Nephron progenitor cell (in vitro differentiated cells): ENCODE data around the gene CCDC187.

Experiments used
- DNase-seq: peaks from one replicate; pipeline ENCODE4 v3.0.0; 2021
- H3K27ac Mint-ChIP-seq: 2 replicates; pipeline ENCODE4 v1.8.0; 2021; ENCODE audit warnings: mild to moderate bottlenecking, moderate library complexity, mixed read lengths
- H3K27me3 Mint-ChIP-seq: 2 replicates; pipeline ENCODE4 v1.8.0; 2021; ENCODE audit warnings: mild to moderate bottlenecking, low read depth, mixed read lengths; ENCODE audit not compliant: poor library complexity
- H3K36me3 Mint-ChIP-seq: 2 replicates; pipeline ENCODE4 v1.8.0; 2021; ENCODE audit warnings: low read depth, mixed read lengths
- H3K4me1 Mint-ChIP-seq: 2 replicates; pipeline ENCODE4 v1.8.0; 2021; ENCODE audit warnings: mixed read lengths
- H3K4me3 Mint-ChIP-seq: 2 replicates; pipeline ENCODE4 v1.8.0; 2021; ENCODE audit warnings: mild to moderate bottlenecking, moderate library complexity, mixed read lengths
- H3K9me3 Mint-ChIP-seq: 2 replicates; pipeline ENCODE4 v1.8.0; 2021; ENCODE audit warnings: mild to moderate bottlenecking, moderate library complexity, mixed read lengths
- TF ChIP-seq, protein P1 (sequence below): fragments of 200-600 bp; sonication (generic); IDR thresholded peaks from 2 replicates; pipeline ENCODE4 v1.5.0; 2021; ENCODE audit warnings: antibody characterized with exemption

Gene CCDC187

DNA sequence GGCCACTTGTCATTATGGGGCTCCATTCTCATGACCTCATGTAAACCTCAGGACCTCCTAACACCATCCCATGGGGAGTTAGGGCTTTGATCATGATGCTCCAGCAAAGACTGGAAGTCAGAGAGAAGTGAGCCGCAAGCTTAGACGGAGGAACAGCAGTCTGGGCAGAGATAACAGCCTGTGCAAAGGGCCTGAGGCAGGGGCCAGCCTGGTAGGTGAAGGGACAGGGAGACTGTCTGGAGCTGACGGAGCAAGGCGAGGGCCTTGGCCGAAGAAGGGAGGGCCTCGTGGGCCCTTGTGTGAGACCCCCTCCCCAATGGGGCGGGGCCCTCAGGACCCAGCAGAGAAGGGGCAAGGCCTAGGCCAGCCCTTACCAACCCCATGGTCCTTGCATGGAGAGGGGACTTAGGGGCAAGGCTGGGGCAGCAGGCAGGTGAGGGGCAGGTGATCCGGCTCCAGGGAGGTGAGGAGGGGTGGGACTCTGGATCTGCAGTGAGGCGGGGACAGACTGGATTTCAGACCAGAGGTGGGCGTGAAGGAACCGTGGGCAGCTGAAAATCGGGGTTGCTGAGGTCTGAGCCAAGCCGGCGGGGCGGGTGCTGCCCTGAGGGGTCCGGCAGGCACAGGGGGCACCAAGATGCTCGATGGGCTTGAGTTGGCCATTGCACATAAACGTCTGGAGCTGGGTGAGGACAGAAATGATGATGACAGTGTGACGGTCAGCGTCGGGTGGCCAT lies 40.8 kb upstream of the CCDC187 start:
- TF ChIP-seq, protein P1, sequence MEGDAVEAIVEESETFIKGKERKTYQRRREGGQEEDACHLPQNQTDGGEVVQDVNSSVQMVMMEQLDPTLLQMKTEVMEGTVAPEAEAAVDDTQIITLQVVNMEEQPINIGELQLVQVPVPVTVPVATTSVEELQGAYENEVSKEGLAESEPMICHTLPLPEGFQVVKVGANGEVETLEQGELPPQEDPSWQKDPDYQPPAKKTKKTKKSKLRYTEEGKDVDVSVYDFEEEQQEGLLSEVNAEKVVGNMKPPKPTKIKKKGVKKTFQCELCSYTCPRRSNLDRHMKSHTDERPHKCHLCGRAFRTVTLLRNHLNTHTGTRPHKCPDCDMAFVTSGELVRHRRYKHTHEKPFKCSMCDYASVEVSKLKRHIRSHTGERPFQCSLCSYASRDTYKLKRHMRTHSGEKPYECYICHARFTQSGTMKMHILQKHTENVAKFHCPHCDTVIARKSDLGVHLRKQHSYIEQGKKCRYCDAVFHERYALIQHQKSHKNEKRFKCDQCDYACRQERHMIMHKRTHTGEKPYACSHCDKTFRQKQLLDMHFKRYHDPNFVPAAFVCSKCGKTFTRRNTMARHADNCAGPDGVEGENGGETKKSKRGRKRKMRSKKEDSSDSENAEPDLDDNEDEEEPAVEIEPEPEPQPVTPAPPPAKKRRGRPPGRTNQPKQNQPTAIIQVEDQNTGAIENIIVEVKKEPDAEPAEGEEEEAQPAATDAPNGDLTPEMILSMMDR = no peak
- Mint-ChIP-seq H3K27ac (no peak overlapping the region), H3K4me3 (no peak overlapping the region)

DNA sequence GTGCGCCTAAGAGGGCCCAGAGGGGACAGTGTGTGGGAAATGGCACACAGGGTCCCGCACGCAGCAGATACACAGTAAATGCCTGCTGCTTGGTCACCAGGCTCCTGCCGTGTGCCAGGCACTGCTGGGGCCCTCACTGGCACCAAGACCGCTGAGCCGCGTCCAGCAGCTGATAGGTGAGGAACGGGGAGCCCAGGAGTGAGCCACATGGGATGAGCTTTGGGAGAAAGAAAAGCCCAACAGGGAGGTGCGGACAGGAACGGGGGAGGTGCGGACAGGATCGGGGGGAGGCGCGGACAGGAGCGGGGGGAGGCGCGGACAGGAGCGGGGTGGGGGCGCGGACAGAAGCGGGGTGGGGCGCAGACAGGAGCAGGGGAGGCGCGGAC lies 40.0 kb upstream of the CCDC187 start:
- DNase-seq = no peak
- Mint-ChIP-seq H3K36me3 (no peaks in the 10 kb centered on the region), H3K27me3 (no peaks in the 10 kb centered on the region), H3K4me3 (no peak overlapping the region), H3K9me3 (no peaks in the 10 kb centered on the region), H3K27ac (no peak overlapping the region), H3K4me1 (peaks cover 38% of the 10 kb centered on the region)
- TF ChIP-seq, protein P1 = no peak

More for the DNA sequence above, 40.8 kb upstream of the CCDC187 start:
- DNase-seq = no peak
- no peaks in the 10 kb centered on the region for H3K27me3 Mint-ChIP-seq
- no peaks in the 10 kb centered on the region for H3K36me3 Mint-ChIP-seq
- peaks cover 32% of the 10 kb centered on the region for H3K4me1 Mint-ChIP-seq
- no peaks in the 10 kb centered on the region for H3K9me3 Mint-ChIP-seq

DNA sequence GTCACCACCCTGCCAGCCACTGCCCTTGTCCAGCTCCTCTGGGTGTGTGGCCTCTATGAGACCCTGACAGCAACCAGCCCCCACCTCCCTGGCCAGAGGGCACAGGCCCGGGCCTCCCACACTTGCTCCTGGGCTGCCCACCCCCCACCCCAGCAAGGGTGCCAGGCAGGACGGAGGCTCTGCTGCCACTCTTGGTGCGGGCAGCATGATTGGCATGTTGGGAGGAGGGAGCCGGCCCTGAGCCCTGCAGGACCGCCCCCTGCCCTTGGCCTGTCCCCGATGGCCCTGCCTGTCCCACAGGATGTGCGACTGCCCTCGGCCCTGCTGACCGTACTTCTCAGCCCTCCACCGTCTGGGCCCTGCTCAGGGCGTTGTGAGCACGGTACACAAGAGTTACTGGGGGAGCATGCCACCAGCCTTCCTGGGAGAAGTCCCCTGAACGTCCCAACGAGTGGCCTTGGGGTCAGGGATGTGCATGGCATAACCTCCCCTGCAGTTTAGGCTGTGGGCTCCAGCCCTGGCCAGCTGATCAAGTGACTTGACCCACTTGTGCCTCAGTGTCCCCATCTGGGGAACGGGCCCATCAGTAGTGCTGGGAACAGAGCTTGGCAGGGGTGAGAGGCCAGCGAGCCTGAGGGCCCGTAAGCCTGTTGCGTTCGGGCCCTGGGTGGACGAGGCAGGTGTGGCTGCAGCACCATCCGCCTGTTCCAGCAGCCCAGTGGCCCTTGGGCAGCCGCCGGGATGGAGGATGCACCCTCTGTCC lies 39.4 kb upstream of the CCDC187 start:
- no peaks in the 10 kb centered on the region for H3K27me3 Mint-ChIP-seq
- H3K4me1 Mint-ChIP-seq = peaks cover 40% of the 10 kb centered on the region
- peak overlapping the region; percentile 64 for H3K27ac Mint-ChIP-seq
- H3K4me3 Mint-ChIP-seq = no peak overlapping the region
- TF ChIP-seq, protein P1 = no peak
- no peaks in the 10 kb centered on the region for H3K9me3 Mint-ChIP-seq
- DNase-seq = no peak
- no peaks in the 10 kb centered on the region for H3K36me3 Mint-ChIP-seq

DNA sequence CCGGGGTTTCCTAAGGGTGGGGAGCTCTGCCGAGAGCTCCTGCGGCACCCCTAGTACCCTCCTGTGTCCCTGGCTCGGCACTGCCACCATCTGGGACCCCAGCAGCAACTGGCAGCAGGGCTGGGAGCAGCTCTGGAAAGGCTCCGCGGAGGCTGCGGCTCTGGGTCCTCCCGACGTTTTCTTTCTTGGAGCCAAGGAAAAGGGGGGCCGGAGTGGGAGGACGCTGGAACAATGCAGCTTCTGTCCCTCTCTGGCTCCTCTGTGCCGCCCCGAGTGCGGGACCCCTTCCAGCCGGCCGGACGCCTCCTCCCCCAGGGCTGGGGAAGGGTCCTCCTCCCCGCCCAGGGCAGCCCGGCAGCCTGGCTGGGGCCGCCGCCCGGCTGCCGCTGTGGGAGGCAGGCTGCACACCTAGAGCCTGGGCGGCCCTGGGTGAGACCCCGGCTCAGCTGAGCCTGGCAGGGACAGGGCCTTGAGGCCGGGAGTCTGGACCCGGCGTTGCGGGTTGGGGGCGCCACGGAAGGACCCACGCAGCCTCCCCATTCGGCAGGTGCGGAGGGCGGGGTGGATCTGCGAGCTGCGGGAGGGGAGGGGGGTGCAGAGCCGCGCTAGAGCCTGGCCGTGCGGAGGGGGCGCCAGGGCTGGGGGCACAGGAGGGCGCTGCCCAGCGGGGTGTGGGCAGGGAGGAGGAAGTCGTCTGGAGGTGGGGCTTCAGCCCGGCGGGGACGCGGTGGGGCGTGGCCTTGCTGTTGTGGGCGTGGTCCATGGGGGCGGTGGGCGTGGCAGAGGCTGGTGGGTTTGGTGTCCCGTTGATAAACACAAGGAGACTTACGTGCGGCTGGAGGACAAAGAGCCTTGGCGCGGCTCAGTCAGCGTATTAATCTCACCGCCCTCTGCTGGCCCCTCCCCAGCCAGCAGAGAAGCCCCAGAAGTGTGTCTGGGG lies 38.6 kb upstream of the CCDC187 start:
- peaks cover 40% of the 10 kb centered on the region for H3K4me1 Mint-ChIP-seq
- peak; percentile 96 for DNase-seq
- no peaks in the 10 kb centered on the region for H3K36me3 Mint-ChIP-seq
- TF ChIP-seq, protein P1 = no peak
- no peaks in the 10 kb centered on the region for H3K9me3 Mint-ChIP-seq
- no peaks in the 10 kb centered on the region for H3K27me3 Mint-ChIP-seq
- no peak overlapping the region for H3K27ac Mint-ChIP-seq
- peak overlapping the region; percentile 70 for H3K4me3 Mint-ChIP-seq

DNA sequence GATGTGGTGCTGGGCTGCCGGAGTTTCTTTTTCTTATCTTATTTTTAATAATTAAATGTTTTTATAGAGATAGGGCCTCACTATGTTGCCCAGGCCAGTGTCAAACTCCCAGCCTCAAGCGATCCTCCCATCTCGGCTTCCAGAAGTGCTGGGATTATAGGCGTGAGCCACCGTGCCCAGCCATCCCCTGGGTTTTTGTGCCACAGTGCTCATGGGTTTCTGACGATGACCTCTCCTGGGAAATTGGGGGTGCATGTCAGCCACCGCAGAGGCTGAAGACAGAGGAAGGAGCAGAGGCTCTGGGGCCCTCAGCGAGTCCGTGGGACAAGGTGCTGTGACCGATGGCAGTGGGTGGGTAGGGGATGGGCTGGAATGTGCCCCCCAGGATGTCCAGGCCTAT lies 37.9 kb upstream of the CCDC187 start:
- Mint-ChIP-seq H3K27me3 (no peaks in the 10 kb centered on the region), H3K27ac (no peak overlapping the region), H3K4me3 (no peak overlapping the region), H3K9me3 (no peaks in the 10 kb centered on the region), H3K36me3 (no peaks in the 10 kb centered on the region), H3K4me1 (peaks cover 40% of the 10 kb centered on the region)
- TF ChIP-seq, protein P1 = no peak
- no peak for DNase-seq
